ENCODE results near the gene OSBPL7. TPM values are rescaled to one million over a fixed set of nuclear protein-coding genes. Genes with fewer than 3 reads are reported as not detected.

Gene OSBPL7
- total and polyA plus RNA-seq, 2 of the 13 experiments (the other 11 are each of a cell fraction or from before 2014, with no cell fraction given) = 4.7 to 6.6 TPM

DNA sequence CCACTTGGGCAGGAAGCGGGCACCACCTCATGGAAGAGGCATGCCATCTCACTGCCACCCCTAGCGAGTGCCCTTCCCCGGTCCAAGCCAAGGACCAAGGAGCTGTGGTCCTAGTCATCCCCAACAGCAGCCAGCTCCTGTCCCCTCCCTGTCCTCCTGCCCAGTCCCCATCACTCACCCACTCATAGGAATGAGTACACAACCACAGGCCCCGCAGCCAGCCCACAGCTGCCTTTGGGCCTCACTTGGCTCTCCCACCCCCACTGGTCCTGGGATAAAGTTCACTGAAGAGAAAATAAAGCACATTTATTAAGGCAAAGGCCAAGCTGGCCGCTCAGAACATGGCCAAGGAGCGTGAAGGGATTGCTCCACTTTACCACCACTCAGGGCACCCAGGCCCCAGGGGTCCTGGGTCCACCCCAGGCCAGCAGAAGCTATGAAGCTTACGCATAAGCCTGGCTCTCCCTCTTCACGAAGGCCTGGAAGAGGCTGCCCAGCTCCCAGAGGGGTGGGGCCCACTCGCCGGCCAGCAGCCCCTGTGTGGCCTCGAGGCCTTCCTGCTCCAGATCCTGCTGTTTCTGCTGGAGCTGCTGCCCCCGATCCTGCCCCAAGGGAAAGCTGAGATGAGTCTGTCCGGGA is 15.9 kb upstream of the OSBPL7 start (continued):
- TF ChIP-seq, protein P1, sequence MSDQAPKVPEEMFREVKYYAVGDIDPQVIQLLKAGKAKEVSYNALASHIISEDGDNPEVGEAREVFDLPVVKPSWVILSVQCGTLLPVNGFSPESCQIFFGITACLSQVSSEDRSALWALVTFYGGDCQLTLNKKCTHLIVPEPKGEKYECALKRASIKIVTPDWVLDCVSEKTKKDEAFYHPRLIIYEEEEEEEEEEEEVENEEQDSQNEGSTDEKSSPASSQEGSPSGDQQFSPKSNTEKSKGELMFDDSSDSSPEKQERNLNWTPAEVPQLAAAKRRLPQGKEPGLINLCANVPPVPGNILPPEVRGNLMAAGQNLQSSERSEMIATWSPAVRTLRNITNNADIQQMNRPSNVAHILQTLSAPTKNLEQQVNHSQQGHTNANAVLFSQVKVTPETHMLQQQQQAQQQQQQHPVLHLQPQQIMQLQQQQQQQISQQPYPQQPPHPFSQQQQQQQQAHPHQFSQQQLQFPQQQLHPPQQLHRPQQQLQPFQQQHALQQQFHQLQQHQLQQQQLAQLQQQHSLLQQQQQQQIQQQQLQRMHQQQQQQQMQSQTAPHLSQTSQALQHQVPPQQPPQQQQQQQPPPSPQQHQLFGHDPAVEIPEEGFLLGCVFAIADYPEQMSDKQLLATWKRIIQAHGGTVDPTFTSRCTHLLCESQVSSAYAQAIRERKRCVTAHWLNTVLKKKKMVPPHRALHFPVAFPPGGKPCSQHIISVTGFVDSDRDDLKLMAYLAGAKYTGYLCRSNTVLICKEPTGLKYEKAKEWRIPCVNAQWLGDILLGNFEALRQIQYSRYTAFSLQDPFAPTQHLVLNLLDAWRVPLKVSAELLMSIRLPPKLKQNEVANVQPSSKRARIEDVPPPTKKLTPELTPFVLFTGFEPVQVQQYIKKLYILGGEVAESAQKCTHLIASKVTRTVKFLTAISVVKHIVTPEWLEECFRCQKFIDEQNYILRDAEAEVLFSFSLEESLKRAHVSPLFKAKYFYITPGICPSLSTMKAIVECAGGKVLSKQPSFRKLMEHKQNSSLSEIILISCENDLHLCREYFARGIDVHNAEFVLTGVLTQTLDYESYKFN (CRISPR knock-in tag; conservative IDR thresholded peaks at IDR 0.05) = peak; percentile 71
- TF ChIP-seq, protein P2, sequence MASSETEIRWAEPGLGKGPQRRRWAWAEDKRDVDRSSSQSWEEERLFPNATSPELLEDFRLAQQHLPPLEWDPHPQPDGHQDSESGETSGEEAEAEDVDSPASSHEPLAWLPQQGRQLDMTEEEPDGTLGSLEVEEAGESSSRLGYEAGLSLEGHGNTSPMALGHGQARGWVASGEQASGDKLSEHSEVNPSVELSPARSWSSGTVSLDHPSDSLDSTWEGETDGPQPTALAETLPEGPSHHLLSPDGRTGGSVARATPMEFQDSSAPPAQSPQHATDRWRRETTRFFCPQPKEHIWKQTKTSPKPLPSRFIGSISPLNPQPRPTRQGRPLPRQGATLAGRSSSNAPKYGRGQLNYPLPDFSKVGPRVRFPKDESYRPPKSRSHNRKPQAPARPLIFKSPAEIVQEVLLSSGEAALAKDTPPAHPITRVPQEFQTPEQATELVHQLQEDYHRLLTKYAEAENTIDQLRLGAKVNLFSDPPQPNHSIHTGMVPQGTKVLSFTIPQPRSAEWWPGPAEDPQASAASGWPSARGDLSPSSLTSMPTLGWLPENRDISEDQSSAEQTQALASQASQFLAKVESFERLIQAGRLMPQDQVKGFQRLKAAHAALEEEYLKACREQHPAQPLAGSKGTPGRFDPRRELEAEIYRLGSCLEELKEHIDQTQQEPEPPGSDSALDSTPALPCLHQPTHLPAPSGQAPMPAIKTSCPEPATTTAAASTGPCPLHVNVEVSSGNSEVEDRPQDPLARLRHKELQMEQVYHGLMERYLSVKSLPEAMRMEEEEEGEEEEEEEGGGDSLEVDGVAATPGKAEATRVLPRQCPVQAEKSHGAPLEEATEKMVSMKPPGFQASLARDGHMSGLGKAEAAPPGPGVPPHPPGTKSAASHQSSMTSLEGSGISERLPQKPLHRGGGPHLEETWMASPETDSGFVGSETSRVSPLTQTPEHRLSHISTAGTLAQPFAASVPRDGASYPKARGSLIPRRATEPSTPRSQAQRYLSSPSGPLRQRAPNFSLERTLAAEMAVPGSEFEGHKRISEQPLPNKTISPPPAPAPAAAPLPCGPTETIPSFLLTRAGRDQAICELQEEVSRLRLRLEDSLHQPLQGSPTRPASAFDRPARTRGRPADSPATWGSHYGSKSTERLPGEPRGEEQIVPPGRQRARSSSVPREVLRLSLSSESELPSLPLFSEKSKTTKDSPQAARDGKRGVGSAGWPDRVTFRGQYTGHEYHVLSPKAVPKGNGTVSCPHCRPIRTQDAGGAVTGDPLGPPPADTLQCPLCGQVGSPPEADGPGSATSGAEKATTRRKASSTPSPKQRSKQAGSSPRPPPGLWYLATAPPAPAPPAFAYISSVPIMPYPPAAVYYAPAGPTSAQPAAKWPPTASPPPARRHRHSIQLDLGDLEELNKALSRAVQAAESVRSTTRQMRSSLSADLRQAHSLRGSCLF (CRISPR knock-in tag; IDR thresholded peaks at IDR 0.05; ENCODE audit: borderline replicate concordance) = no peak
- TF ChIP-seq, protein P3, sequence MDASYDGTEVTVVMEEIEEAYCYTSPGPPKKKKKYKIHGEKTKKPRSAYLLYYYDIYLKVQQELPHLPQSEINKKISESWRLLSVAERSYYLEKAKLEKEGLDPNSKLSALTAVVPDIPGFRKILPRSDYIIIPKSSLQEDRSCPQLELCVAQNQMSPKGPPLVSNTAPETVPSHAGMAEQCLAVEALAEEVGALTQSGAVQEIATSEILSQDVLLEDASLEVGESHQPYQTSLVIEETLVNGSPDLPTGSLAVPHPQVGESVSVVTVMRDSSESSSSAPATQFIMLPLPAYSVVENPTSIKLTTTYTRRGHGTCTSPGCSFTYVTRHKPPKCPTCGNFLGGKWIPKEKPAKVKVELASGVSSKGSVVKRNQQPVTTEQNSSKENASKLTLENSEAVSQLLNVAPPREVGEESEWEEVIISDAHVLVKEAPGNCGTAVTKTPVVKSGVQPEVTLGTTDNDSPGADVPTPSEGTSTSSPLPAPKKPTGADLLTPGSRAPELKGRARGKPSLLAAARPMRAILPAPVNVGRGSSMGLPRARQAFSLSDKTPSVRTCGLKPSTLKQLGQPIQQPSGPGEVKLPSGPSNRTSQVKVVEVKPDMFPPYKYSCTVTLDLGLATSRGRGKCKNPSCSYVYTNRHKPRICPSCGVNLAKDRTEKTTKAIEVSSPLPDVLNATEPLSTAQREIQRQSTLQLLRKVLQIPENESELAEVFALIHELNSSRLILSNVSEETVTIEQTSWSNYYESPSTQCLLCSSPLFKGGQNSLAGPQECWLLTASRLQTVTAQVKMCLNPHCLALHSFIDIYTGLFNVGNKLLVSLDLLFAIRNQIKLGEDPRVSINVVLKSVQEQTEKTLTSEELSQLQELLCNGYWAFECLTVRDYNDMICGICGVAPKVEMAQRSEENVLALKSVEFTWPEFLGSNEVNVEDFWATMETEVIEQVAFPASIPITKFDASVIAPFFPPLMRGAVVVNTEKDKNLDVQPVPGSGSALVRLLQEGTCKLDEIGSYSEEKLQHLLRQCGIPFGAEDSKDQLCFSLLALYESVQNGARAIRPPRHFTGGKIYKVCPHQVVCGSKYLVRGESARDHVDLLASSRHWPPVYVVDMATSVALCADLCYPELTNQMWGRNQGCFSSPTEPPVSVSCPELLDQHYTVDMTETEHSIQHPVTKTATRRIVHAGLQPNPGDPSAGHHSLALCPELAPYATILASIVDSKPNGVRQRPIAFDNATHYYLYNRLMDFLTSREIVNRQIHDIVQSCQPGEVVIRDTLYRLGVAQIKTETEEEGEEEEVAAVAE (CRISPR knock-in tag; IDR thresholded peaks at IDR 0.05; ENCODE audit: borderline replicate concordance) = no peak
- TF ChIP-seq TIGD3 (CRISPR knock-in tag; IDR thresholded peaks at IDR 0.05; ENCODE audit: borderline replicate concordance) (no peak), ZNF138 (CRISPR knock-in tag; IDR thresholded peaks at IDR 0.05; ENCODE audit: low read depth) (no peak), HNF4A (CRISPR knock-in tag; IDR thresholded peaks at IDR 0.05) (peak; percentile 63), SAFB2 (CRISPR knock-in tag; IDR thresholded peaks at IDR 0.05; ENCODE audit: borderline replicate concordance, low read depth) (0 out of 2 replicates have a peak, but pooled peaks have one; percentile 48), HNF4G (IDR thresholded peaks at IDR 0.05; ENCODE audit: borderline replicate concordance, low read depth, low read length) (peak; percentile 59), HNF4G (CRISPR knock-in tag; IDR thresholded peaks at IDR 0.05; ENCODE audit: borderline replicate concordance, low read depth) (no peak), NFIB (CRISPR knock-in tag; IDR thresholded peaks at IDR 0.05; ENCODE audit: borderline replicate concordance) (no peak), CBX1 (IDR thresholded peaks at IDR 0.05; ENCODE audit: low read depth) (no peak), PPARG (CRISPR knock-in tag; conservative IDR thresholded peaks at IDR 0.05) (peak; percentile 92), TBX2 (CRISPR knock-in tag; IDR thresholded peaks at IDR 0.05; ENCODE audit: borderline replicate concordance) (no peak)

Data from HepG2 (cell line).